Fibroblast of the aortic adventitia (primary cell): ENCODE data around the gene ARHGAP15. TPM values are rescaled to one million over a fixed set of nuclear protein-coding genes. Genes with fewer than 3 reads are reported as not detected.

ENCODE experiments used
- DNase-seq: peaks from one replicate; pipeline ENCODE4 v3.0.0-alpha.2; 2010; ENCODE audit warnings: low read depth
- H3K4me3 ChIP-seq: 2 replicates; pipeline ENCODE4 v1.5.1; 2011; ENCODE audit warnings: low read depth, mild to moderate bottlenecking, control low read depth, low read length, moderate library complexity
- total RNA-seq: library from RNA; depleted of rRNA; stranded (reverse); fragments of >200 nt; gene quantifications from 2 replicates; pipeline ENCODE4 v1.2.3, GENCODE V29; 2012; ENCODE audit warnings: low replicate concordance
- TF ChIP-seq, protein P1 (sequence below): IDR thresholded peaks from 2 replicates; pipeline ENCODE4 v1.5.1; 2011; ENCODE audit warnings: mild to moderate bottlenecking, low read length, control low read depth, inconsistent platforms; ENCODE audit not compliant: insufficient read depth

ARHGAP15 gene
- total RNA-seq, 1 donor: not detected

DNA sequence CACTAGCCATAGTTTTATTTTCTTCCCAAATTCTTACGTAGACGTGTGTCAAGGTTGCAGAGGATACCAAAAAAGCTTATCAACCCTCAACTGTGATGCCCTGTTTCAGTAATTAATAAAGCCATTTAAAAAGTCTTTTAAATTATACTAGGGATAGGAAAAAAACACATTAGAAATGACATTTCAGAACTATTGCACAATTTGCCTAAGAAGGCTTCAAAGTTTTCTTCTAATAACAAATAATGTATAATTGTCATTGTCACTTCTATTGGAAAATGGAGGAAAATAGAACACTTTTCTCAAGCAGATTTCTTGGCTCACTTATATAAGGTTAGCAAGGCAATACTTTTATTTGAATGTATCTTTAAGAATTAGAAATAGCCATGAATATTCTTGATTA is 253.8 kb downstream of the ARHGAP15 start:
- TF ChIP-seq, protein P1, sequence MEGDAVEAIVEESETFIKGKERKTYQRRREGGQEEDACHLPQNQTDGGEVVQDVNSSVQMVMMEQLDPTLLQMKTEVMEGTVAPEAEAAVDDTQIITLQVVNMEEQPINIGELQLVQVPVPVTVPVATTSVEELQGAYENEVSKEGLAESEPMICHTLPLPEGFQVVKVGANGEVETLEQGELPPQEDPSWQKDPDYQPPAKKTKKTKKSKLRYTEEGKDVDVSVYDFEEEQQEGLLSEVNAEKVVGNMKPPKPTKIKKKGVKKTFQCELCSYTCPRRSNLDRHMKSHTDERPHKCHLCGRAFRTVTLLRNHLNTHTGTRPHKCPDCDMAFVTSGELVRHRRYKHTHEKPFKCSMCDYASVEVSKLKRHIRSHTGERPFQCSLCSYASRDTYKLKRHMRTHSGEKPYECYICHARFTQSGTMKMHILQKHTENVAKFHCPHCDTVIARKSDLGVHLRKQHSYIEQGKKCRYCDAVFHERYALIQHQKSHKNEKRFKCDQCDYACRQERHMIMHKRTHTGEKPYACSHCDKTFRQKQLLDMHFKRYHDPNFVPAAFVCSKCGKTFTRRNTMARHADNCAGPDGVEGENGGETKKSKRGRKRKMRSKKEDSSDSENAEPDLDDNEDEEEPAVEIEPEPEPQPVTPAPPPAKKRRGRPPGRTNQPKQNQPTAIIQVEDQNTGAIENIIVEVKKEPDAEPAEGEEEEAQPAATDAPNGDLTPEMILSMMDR: no peak
- no peak overlapping the region for H3K4me3 ChIP-seq
- DNase-seq: no peak

DNA sequence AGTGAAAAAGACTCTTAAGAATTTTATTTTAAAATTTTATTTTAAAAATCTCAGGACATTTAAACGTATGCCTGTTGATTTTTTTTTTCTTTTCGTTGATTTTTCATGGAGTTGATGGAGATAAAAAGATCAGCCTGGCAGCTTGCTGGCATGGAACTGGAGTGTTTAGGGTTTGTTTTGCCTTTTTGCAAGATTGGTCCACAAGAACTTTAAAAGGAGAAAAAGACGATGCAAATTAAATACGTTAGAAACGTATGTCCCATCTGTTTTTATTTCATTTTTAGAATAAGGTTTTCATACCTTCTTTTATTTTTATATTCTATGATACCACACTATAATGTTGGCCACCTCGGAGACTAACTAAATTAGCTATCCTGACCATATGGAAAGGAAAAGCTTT is 254.9 kb downstream of the ARHGAP15 start:
- DNase-seq: no peak
- no peak overlapping the region for H3K4me3 ChIP-seq
- TF ChIP-seq, protein P1: no peak

DNA sequence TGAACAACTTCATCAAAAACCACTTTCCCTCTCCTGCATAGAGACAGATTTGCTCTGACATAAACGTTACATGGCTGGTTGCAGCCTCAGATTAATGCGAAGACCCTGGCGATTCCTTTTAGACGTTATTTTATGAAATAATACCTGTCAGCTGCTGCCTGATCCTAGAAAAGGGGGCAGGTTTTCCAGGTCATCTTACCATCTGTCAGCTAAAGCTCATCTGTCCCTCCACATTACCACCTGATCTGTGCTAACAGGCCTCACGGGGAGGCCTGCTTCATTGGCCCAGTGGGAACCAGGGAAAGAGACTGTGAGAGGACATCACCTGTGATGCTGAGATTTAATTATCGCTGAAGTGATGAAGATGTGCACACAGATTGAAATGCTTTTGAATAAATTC is 261.0 kb downstream of the ARHGAP15 start:
- TF ChIP-seq, protein P1: no peak
- no peak overlapping the region for H3K4me3 ChIP-seq

DNA sequence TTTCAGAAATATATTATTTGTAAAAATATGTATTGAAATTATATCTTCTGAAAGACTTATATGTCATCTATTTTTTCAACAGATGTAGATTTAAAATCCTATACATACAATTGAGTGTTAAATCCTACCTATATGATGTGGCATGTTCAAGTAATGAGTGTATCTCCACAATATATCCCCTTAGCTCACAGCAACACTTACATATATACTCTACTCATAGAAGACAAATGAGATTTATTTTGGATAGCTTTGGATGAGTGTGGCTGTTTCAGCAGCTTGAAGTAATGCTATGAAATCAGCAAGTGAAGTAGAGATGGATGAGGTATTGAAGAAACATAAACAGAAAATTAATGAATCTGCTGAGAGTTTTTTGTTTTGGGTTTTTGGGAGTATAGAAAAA is 263.1 kb downstream of the ARHGAP15 start:
- no peak overlapping the region for H3K4me3 ChIP-seq
- TF ChIP-seq, protein P1: no peak
- no peak for DNase-seq

More for the DNA sequence above, 261.0 kb downstream of the ARHGAP15 start:
- no peak for DNase-seq

DNA sequence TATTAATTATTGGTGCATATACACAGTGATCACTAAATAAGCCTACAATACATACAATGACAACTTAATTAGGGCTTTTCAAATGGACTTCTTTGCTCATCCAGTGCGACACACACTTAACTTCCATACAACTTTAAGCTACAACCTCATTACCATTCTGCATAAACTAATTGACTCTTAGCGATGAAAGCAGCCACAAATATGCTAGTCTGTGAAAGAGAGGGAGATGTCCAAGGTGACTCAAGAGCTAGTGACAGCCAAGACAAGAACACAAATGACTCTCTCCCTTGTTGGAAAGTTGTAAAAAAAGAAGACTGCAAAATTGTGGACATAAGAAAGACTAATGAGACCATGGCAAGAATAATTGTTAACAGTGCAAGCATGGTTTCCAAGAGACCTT is 264.8 kb downstream of the ARHGAP15 start:
- DNase-seq: no peak
- H3K4me3 ChIP-seq: no peak overlapping the region
- TF ChIP-seq, protein P1: no peak

DNA sequence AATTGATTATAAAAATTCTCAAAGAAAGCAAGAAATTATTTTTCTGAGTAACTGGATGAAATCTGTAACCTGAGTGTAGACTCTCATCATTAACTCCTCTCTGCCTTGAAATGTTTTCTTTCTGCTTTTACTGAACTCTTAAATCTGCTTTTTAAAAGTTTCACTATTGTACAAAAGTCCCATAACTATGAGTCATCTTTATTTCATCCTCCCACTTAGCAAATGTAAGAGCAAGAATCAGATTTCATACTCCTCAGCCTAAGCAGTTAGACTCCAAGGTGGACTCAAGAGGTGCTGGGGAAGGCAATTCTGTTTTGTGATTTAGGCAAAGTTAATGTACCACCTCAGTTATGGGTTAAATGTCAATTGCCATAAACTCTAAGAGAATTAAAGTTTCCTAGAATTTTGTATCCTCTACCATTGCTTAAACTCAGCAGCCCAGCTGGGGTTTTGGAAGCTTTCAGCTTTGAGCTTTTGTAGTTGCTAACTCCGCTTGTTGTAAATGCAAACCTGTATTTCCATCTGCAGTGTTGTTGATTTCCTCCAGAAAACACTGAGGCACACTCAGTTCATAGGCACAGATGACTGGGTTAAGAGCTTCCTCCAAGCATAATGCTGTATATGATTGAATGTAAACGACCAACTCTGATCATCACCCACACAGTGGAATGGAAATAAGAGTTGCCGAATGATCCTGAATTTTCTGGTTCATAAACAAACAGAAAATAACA is 268.8 kb downstream of the ARHGAP15 start:
- TF ChIP-seq, protein P1: no peak
- no peak overlapping the region for H3K4me3 ChIP-seq
- peak; percentile 49 for DNase-seq

DNA sequence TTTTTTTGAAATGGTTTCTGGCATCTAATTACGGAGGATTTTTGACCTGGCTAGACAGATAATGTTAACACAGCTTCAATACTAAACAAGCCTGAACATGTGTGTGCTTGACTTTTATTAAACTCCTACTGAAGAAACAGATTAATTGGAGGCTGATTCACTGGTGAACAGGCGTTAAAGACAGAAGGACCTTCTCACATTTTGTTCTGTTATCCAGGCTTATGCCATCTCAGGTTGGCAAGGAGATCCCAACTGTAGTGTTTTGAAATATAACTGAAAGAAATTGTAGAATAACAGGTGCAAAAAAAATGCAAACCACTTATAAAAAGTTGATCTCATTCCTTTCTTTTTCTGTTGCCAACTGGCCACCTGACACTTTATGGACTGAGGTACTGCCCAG is 269.6 kb downstream of the ARHGAP15 start:
- no peak overlapping the region for H3K4me3 ChIP-seq
- DNase-seq: no peak
- TF ChIP-seq, protein P1: no peak
